Skeletal muscle cell (primary cell): ENCODE data around the gene AKNA.

Experiments used
- DNase-seq: peaks from one replicate; pipeline ENCODE4 v3.0.0-alpha.2; 2010; ENCODE audit warnings: low read depth
- H3K4me3 ChIP-seq: 2 replicates; pipeline ENCODE4 v1.5.1; 2011; ENCODE audit warnings: low read depth, mild to moderate bottlenecking, control low read depth, low read length, moderate library complexity

The AKNA gene

DNA sequence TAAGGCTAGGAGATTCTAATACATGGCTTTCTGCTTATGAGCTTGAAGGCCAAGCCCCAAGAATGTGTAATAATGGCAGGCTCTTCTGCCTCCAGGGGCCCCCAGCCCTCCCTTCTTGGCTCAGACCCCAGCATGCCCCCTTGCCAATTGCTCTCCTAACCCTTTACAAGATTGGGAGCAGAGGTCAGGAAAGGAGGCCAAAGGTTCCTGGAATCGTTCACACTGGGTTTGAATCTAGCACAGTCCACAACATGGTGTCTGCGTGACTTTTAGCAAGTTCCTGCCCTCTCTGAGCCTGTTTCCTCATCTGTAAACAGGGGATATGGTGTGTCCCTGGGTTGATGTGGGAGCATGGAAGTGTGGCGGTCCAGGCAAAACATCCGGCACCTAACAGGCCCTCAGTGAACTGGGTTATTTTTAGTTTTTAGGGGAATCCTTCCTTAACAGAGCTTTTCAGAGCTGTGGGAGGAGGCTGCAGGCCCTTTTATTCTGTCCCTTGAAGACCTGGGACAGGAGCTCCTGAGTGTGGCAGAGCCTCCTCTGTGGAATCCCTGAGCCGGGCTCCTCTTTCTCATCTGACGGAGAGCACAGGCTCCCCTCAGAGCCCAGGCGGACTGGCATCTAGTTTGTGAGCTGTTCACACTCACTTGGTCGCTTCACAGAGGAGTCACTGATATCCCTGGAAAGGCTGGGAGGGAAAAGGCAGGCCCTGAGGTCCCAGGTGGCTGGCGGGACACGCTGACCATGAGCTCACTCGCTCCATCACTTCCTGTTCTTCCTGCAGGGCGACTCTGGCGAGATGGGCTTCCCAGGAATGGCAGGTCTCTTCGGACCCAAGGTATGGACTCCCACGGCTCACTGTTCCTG lies 88.3 kb downstream of the AKNA start:
- no peak overlapping the region for H3K4me3 ChIP-seq
- DNase-seq: no peak

DNA sequence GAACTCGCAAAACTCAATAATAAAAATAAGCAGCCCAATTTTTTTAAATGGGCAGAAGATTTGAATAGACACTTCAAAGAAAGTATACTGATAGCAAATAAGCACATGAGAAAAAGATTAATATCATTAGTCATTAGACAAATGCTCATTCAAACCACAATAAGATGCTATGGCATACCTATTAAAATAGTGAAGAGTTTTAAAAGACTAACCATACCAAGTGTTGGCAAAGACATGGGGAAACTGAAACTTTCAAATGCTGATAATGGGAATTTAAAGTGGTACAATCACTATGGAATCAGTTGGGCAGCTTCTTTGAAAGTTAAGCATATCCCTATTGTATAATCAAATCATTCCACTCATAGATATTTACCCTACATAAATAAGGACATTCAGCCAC lies 91.4 kb downstream of the AKNA start:
- no peak overlapping the region for H3K4me3 ChIP-seq
- no peak for DNase-seq

DNA sequence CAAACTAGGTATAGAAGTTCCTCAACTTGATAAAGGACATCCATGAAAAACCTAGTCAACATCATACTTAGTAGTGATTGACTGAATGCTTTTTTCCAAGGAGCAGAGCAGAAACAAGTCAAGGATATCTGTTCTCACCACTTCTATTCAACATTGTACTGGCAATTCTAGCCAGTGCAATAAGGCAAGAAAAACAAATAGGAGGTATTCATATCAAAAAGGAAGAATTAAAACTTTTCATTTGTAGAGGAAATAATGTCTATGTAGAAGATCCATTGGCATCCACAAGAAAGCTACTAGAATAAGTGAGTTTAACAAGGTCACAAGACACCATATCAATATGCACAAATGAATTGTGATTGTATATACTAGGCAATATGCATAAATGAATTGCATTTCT lies 93.1 kb downstream of the AKNA start:
- DNase-seq: no peak
- H3K4me3 ChIP-seq: no peak overlapping the region

DNA sequence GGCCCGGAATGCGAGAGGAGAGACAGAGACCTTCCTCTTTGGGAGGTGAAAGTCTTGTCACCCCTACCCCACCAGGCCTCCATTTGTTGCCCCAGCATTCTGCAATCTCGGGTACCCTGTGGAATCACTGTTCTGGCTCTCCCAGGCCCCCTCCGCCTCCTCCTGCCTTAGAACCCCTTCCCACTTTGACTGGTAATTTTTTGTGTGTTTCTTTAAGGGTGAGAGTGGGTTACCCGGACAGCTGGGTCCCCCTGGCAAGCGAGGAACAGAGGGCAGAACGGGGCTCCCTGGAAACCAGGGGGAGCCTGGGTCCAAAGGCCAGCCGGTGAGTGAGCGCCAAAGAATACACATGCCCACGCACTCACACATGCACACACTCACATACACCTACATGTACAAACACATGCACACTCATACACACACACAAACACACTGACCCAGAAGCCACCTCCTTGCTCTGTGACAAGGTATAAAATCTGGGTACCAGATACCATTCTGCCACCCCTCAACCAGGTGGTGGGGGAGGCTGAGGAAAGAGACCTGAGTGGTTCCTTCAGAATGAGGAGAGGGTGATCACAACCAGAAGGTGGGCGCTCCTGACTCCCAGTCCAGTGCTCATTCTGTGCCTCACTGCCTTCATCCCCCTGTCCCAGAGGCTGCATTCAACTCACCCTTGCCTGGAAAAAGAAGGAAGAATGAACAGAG lies 95.7 kb downstream of the AKNA start:
- no peak overlapping the region for H3K4me3 ChIP-seq
- DNase-seq: no peak

DNA sequence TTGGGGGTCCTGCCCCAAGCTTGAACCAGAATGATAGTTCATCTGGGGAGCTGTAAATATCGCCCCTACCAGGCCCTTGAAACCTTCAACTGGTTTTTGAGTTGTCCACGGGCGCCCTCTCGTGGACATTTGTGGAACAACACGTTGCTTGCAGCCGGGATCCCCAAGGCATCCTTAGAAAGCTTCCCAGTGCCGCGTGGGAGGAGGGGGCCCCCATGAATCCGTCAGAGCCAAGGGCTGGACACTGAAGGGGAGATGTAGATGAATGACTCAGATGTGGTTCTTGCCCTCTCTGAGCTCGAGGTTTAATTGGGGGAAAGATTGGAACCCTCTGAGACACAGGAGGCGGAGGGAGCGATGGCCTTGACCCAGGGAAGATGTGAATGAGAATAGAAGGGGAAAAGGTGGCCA lies 96.7 kb downstream of the AKNA start:
- DNase-seq: no peak

DNA sequence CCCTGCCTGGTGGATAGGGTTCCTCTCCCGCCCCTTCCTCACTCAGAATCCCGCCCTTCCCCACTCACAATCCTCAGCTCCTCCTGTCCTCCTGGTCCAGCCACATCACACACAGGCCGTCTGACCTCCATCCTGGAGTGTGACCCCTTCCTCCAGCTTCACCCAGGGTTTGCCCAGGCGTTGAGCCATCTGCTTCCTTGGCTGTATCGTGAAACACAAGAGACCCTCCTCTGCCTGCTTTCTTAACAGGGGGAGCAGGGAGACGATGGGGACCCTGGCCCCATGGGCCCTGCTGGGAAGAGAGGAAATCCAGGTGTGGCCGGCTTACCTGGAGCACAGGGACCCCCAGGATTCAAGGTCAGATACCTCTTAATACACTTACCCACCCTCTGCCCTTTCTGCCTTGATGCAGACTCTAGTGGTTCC lies 97.2 kb downstream of the AKNA start:
- no peak for DNase-seq
- no peak overlapping the region for H3K4me3 ChIP-seq

More for the DNA sequence above, 96.7 kb downstream of the AKNA start:
- H3K4me3 ChIP-seq: no peak overlapping the region

DNA sequence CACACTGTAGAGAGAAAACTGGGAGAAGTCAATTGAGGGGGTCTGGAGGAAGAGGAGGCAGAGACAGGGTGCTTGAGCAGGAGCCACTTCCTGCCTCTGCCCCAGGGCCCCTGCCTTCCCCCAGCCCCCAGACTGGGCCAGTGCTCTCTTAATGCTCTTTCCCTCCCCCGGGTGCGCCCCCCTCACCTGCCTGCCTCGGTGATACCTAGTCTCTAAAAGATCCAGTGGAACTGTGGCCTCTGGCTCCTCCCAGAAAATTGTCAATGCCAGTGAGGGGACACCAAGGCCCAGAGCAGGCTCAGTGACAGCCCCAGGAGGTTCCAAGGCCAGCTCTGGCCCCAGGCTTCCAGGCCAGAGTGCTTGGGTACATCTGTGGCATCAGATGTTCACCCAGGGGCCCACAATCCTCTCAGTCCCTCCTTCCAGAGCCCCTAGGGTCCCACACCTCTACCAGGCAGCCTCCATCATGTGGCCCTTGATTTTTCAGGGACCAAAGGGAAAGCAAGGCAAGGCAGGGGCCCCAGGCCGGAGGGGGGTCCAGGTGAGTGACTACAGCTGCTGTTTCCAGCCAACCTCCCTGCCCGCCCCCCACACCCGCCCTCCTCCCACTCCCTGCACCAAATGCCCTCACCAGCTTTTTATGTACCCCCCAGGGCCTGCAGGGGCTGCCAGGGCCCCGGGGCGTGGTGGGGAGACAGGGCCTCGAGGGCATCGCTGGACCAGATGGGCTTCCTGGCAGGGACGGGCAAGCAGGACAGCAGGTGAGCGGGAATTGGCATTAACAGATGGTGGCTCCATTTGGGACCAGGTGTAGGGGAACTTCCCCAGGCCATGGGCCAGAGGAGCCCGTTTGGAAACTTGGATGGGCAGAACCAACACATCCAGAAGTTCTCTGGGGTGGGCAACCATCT lies 98.0 kb downstream of the AKNA start:
- H3K4me3 ChIP-seq: no peak overlapping the region
- DNase-seq: no peak

DNA sequence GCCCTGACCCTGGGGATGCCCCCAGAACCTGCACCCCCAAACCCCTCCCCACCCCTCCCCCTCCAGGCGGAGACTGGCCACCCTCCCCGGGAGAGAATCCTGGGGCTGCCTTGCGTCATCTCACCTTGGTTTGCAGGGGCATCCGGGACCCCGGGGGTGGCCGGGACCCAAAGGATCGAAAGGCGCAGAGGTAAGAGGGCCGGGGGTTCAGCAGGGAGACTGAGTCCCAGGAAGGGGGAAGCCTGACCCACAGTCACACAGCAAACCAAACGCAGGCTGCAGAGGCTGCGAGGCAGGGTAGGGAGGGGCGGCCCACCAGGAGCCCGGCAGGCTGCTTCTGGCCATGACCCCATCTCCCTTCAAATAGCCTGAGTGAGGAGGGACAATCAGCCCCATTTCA lies 98.7 kb downstream of the AKNA start:
- DNase-seq: no peak
- H3K4me3 ChIP-seq: no peak overlapping the region

DNA sequence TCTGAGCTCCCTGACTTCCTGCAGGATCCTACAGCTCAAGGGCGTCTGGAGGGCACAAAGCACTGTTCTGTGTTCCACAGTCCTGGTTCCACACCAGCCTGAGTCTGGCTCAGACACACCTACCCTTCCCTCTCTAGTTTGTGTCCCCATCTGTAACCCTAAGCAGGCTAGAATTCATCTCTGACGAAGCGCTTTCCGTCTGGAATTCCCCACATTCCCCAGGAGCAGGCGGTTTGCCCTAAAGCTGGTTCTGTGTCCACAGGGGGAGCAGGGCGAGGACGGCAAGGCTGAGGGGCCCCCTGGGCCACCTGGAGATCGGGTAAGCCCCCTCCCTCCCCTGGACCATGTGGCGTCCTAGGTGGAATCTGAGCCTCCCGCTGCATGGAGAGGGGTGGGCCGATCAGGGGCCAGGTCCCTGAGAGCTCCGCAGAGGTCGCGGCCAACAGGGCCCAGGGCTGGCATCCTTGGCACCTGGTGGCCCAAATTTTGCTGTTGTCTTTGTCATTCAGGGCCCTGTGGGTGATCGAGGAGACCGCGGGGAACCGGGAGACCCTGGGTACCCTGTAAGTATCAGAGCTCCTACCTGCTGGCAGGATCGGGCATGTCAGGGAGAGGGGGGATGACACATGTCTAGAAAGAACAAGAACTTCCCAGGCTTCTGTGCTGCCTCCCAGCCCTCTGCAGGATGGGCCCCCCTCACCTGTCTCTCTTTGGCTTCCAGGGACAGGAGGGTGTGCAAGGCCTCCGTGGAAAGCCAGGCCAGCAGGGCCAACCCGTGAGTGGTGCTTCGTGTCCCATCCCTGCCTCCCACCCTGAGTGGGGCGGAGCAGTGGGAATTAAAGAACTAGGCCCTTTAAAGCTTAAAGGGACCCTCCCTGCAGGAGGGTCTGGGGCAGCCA lies 99.3 kb downstream of the AKNA start:
- H3K4me3 ChIP-seq: no peak overlapping the region
- DNase-seq: no peak

DNA sequence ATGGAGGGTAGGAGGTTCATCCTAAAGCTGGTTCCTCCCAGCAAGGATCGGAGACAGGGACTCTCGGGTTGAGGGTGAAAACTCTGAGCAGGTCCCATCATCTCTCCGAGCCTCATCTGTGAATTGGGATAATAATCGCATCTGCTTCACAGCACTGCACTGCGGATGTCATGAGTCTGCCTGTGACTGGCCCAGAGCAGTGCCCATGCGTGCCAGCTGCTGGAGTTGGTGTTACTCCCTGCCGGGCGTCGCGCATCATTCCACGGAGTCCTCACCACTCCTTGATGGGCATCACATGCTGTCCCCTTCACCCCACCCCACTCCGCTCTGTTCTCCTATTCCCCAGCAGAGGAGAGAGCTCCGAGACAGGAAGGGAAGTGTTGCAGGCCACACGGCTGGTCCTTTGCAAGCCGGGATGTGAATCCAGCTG lies 100.0 kb downstream of the AKNA start:
- no peak overlapping the region for H3K4me3 ChIP-seq
- DNase-seq: no peak

DNA sequence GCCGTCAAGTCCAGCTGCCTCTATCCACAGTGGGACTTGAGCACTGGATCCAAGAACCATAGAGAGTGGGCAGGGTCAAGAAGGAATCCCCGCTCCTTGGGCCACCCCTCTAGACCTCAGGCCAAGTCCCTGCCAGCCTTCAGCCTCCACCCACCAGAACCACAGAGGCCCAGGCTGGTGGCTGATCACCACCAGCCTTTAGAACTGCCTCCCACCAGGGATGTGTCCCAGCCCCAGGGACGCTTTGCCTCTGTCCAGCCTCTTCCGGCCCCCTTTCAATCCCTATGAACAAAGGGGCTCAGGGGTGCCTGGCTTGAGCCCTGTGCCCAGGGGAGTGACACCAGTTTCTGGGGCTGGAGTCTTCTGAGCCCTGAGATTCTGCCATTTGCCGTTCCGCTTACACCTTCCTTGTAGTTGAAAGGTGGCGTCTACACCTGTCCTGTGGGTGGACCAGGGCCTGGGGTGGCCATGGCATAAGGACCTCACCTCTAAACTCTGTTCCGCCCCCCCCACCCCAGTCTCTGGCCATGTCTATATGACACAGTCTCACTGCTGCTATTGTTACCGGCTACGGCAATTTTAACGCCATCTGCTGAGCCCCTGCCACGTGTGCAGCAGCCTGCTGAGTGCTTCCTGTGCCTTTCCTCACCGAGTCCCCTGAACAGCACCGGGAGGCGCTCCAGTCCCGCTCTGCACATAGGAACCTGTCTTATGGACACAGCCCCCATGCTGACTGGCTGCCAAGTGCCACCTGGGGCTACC lies 100.6 kb downstream of the AKNA start:
- DNase-seq: no peak
- no peak overlapping the region for H3K4me3 ChIP-seq

DNA sequence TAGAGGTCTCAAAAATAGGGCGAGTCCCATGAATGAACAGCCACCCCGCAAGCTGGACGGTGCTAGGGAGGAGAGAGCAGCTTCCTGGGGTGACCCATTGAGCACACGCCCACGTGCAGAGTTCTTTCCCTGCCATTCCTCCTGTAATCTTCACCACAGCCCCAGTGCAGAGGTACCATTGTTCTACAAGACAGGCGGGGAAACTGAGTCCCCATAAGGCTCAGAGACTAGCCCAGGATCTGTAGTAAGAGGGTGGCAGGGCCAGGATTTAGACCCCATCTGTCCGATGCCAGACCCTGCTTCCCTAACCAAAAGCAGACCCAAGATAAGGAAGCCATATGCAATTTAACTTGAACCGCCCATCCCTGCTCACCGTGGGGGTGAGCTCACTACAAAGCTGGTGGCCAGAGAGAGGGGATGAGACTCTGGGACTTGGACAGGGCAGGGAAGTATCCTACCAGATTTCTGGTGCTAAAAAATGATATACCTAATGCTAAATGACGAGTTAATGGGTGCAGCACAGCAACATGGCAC lies 101.6 kb downstream of the AKNA start:
- no peak overlapping the region for H3K4me3 ChIP-seq
- DNase-seq: no peak

DNA sequence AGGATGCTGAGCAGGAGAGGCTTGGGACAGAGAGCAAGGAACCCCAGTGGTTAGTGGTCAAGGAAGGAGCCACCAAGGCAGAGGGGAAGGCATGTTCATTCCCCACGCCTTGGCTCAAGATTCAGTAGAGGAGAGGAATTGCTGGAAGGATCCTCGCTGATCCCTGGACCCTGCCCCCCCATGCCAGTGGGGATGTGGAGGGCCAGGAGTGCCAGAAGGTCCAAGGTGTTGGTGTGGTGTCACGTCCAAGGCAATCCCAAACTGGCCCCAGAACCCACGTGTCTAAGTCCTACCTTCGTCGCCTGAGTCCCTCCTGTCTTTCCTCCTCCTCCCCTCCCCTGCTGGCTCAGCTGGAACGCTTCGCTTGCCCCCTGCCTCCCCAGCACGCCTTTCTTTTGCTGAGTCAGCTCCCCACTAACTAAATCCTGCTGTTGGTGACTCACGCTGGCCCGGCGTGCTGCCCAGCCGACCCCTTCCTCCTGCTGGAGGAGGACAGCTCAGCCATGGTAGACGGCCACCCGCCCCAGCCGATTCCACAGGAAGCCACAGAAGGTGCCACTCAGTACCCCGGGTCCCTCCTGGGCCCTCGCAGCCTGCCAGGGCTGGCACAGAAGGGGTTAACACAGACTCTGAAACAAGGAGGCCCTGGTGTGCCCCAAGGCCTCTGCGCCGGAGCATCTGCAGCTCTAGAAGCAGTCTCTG lies 102.5 kb downstream of the AKNA start:
- no peak overlapping the region for H3K4me3 ChIP-seq
- peak; percentile 79 for DNase-seq

DNA sequence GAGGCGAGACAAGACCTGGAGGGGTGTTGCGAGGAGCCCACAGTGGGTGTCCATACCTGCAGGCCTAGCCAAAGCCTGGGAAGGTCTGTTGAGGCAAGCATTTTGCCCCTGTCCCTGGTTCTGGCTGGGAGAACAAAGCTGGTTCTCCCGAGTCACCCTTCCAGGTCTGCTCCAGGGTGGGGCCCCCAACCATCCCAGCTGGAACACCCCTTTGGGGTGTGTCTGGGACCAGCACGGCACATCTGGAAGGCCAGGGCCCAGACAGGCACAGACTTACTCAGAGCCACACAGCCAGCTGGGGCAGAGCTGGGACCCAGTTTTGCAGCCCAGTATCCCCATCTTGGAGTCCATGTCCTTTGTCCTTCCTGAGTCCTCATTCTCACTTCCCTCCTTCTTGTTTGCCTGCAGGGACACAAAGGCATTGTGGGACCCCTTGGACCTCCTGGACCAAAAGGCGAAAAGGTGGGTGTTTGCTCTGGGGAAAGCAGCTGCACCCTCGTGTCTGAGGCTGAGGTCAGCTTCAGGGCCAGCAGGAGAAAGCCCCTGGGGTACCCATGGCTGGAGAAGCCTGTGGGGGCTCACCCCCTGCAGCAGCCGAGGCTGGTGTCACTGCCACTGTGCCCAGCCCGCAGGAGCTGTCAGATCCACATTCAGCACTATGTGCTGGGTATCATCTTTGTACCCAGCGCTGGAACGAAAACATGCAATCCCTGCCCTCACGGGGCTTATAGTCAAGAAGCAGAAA lies 103.3 kb downstream of the AKNA start:
- H3K4me3 ChIP-seq: no peak overlapping the region
- DNase-seq: no peak
